Heart right ventricle (tissue), 16 donors: ENCODE data around the gene CROCC2. TPM values are rescaled to one million over a fixed set of nuclear protein-coding genes. Genes with fewer than 3 reads are reported as not detected.
A peak's percentile ranks its signal among the peaks of the same experiment; 100 is the strongest.

ENCODE experiments used
- ATAC-seq, 8 donors: fragments of 200-7000 bp; cut with Tn5 transposase; one replicate each; pipeline ENCODE4 v1.9.1; 2020; ENCODE audit warnings: mild to moderate bottlenecking in 8 of 8, moderate library complexity in 8 of 8, moderate number of reproducible peaks in 1 of 8
- DNase-seq, 2 donors: peaks; one replicate each; pipeline ENCODE4 v3.0.0-alpha.2; 2020
- H3K27ac ChIP-seq, 10 donors: fragments of 200-600 bp; sonication (generic) in 2 of 10; one replicate each; pipeline versions ENCODE4 v1.5.0 to v1.8.0; 2020 to 2022; ENCODE audit warnings: mild to moderate bottlenecking in 3 of 10
- H3K27me3 ChIP-seq, 7 donors: fragments of 200-600 bp; one replicate each; pipeline ENCODE4 v1.8.0; 2021 to 2022; ENCODE audit warnings: mild to moderate bottlenecking in 2 of 7
- H3K36me3 ChIP-seq, 9 donors: fragments of 200-600 bp; sonication (generic) in 1 of 9; one replicate each; pipeline versions ENCODE4 v1.5.0 to v1.8.0; 2020 to 2022; ENCODE audit warnings: mild to moderate bottlenecking in 2 of 9
- H3K4me1 ChIP-seq, 9 donors: fragments of 200-600 bp; sonication (generic) in 1 of 9; one replicate each; pipeline versions ENCODE4 v1.5.0 to v1.8.0; 2020 to 2022; ENCODE audit warnings: mild to moderate bottlenecking in 4 of 9
- H3K4me3 ChIP-seq, 10 donors: fragments of 200-600 bp; sonication (generic) in 2 of 10; one replicate each; pipeline versions ENCODE4 v1.5.0 to v1.8.0; 2020 to 2022; ENCODE audit warnings: mild to moderate bottlenecking in 7 of 10, moderate library complexity in 2 of 10
- H3K9me3 ChIP-seq, 11 donors: fragments of 200-600 bp in 10 of 11; sonication (generic) in 2 of 11; one replicate each; pipeline versions ENCODE4 v1.5.0 to v1.8.0; 2013 to 2022; ENCODE audit warnings: mild to moderate bottlenecking in 2 of 11, control low read depth in 1 of 11, moderate library complexity in 1 of 11
- WGBS, 2 donors: extraction: QIAGEN DNeasy Blood & Tissue Kit; methylation state at CpG; one replicate each; pipeline ENCODE4 v1.1.7; 2013; ENCODE audit warnings: inconsistent platforms in 1 of 2; 5-methylcytosine and 5-hydroxymethylcytosine counted together
- intact Hi-C, 10 donors: fragments of 100-400 bp; cut with DNase I; formaldehyde crosslinking; loops; one replicate each; pipeline versions ENCODE4 v1.11.1 to v1.14.2; 2022
- polyA plus RNA-seq, 2 donors: library from polyadenylated mRNA; stranded (reverse); fragments of 200-250 nt; gene quantifications; one replicate each; pipeline ENCODE4 v1.2.3, GENCODE V29; 2013
- total RNA-seq, 10 donors: library from RNA; stranded (reverse); fragmentation: NEBNext Ultra II Directional in 3 of 10; extraction: Animal tissue kit (Norgen Biotek cat#: 25700) in 3 of 10; gene quantifications; one replicate each; pipeline versions ENCODE4 v1.2.1 to v1.2.4, GENCODE V29; 2021 to 2023
- TF ChIP-seq, protein P1 (sequence below), 9 donors: fragments of 200-600 bp; sonication (generic) in 2 of 9; IDR thresholded peaks; one replicate each; pipeline versions ENCODE4 v1.5.0 to v1.8.0; 2021 to 2022; ENCODE audit warnings: antibody characterized with exemption in 9 of 9, mild to moderate bottlenecking in 5 of 9, moderate library complexity in 1 of 9
- donor health status: Arrhythmogenic right ventricular cardiomyopathy.
- donor health status: ischemic (EF 13 %, LVEDD 7.1; RV severe dilation, severe dysfunction).
- donor health status: healthy with polysubstance abuse.
- donor health status: DM: no; HTN: yes; CAD: no.
- donor health status: DM: no; HTN: no; CAD: no.
- donor health status: ischemic (EF 25% LVEDD 6.9; RV normal size, moderate dysfunction).
- donor health status: ischemic (EF 25% LVEDD 5.7; RV mildly dilated, moderate dysfunction).
- donor health status: healthy.
- donor health status: DM: yes; HTN: yes; CAD: no.
- donor health status: Ischemic cardiomyopathy.
- donor health status: ischemic (EF 35%, LVEDD 5.7; RV mildly dilated, moderate dysfunction).
- donor health status: nonischemic (EF 11% LVEDD 7.7; RV severe dilation, severe dysfunction).
- donor health status: DM: yes; HTN: yes; CAD: no.
- donor health status: PGD.
- donor health status: ischemic (EF 29% LVEDD 5.4; RV normal size, mild dysfunction).
- donor health status: nonischemic (EF 23%, LVEDD 6.1; RV moderate dilation, normal function).

The CROCC2 gene
- total and polyA plus RNA-seq, 12 donors, result 0.06 TPM; not detected in 11

DNA sequence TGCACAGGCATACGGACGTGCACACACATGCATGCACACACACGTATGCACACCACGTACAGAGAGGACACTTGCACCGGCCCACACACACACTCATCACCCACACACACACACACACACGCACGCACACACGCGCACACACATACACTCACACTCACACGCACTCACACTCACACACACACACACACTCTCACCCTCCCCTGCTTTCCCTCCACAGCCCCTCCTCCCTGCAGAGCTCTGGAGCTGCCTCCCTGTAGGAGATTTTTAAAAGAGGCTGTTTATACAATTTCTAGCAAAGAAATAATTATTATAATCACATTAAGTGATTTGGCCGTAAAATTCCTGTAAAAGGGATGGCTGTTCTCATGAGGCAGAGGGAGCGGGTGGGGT lies 55.8 kb downstream of the CROCC2 start:
- H3K36me3 ChIP-seq, result no peaks in the 10 kb centered on the region
- no peak overlapping the region for H3K27ac ChIP-seq
- no peaks in the 10 kb centered on the region for H3K27me3 ChIP-seq
- 62 to 73% methylated on average over 12 of the region's 12 CpGs for WGBS, 2 donors
- TF ChIP-seq, protein P1, sequence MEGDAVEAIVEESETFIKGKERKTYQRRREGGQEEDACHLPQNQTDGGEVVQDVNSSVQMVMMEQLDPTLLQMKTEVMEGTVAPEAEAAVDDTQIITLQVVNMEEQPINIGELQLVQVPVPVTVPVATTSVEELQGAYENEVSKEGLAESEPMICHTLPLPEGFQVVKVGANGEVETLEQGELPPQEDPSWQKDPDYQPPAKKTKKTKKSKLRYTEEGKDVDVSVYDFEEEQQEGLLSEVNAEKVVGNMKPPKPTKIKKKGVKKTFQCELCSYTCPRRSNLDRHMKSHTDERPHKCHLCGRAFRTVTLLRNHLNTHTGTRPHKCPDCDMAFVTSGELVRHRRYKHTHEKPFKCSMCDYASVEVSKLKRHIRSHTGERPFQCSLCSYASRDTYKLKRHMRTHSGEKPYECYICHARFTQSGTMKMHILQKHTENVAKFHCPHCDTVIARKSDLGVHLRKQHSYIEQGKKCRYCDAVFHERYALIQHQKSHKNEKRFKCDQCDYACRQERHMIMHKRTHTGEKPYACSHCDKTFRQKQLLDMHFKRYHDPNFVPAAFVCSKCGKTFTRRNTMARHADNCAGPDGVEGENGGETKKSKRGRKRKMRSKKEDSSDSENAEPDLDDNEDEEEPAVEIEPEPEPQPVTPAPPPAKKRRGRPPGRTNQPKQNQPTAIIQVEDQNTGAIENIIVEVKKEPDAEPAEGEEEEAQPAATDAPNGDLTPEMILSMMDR (IDR thresholded peaks at IDR 0.05), result no peak
- no peaks in the 10 kb centered on the region for H3K9me3 ChIP-seq
- intact Hi-C loops, result no loop called here
- H3K4me3 ChIP-seq, result no peak overlapping the region
- no peak for ATAC-seq
- peaks cover 5 to 58% (median 44%) of the 10 kb centered on the region in 9 donors for H3K4me1 ChIP-seq
- DNase-seq, result no peak

DNA sequence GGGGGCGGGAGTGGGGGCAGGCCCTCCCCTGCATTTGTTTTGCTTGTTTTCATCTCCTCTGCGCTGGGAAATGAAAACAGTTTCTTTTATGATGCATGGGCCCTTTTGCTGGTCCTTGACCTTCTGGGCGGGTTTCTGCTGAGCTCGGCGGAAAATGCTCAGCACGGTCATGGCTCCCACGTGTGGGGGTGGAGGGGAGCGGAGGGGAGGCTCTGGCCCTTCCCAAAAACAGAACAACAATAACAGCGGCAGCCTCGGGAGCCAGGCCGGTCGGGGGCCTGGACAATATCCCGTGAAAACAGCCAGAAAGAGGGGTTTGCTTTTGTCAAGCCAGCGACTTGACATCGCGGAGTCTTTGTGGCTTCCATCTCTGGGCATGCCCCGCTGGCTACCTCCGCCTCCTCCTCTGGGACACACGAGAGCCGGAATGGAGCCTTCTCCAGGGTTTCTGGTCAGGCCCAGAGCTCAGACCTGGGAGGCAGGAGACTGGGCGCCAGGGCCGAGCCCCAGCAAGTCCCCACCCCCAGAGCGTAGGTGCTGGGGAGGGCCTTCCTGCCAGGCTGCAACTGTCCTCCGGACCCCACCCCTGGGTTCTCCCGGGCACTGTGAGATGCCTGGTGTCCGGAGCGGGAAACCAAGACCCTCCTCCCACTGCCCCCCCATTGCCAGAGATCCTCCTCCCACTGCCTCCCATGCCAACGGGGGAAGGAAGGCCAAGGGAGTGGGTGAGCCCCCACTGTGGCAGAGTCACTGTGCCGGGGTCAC lies 56.3 kb downstream of the CROCC2 start:
- TF ChIP-seq, protein P1 (IDR thresholded peaks at IDR 0.05), result no peak
- ATAC-seq (peak in 5 of 8 donors; percentile 15 to 52 (median 36)), DNase-seq (peak in 1 of 2 donors; percentile 44)
- H3K4me3 ChIP-seq, result peak overlapping the region in 1 of 10 donors; percentile 1
- peak overlapping the region in 2 of 10 donors; percentile 3 to 66 for H3K27ac ChIP-seq
- H3K4me1 ChIP-seq, result peaks cover 5 to 58% (median 44%) of the 10 kb centered on the region in 9 donors
- H3K27me3 ChIP-seq, result no peaks in the 10 kb centered on the region
- no peaks in the 10 kb centered on the region for H3K9me3 ChIP-seq
- intact Hi-C loops, result no loop called here
- WGBS, 2 donors, result 59 to 61% methylated on average over 29 of the region's 29 CpGs
- no peaks in the 10 kb centered on the region for H3K36me3 ChIP-seq

DNA sequence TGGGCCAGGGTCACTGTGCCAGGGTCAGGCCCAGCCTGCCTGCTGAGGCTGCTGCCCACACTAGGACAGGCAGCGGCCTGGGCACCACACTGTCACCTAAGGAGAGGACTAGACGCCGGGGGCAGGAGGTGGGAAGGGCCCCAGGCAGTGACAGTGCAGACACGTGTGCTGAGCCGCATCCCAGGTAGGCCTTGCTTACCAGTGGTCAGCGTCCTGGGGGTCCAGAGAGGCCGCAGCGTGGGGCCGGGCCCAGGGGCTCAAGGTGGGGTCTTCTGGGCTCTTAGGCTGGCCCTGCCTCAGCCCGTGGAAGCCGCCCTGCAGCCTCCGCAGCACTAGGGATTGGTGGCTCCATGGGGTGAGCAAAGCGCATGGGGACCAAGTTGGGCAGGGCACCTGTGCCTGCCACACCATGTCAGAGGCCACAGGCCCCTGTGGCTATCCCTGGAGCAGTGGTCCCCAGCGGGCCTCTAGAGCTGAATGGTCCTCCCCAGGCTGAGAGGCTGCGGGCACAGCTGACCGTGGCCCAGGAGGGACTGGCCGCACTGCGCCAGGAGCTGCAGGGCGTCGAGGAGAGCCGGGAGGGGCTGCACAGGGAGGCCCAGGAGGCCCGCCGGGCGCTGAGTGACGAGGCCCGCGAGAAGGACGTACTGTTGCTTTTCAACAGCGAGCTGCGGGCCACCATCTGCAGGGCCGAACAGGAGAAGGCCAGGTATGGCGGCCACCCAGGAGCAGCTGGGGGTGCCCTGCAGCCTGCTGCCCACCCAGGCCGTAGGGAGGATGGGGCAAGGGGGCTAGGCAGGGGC lies 57.1 kb downstream of the CROCC2 start:
- no peak for ATAC-seq
- no peaks in the 10 kb centered on the region for H3K9me3 ChIP-seq
- peaks cover 5 to 51% (median 39%) of the 10 kb centered on the region in 9 donors for H3K4me1 ChIP-seq
- H3K27ac ChIP-seq, result peak overlapping the region in 1 of 10 donors; percentile 66
- intact Hi-C loops, result no loop called here
- no peaks in the 10 kb centered on the region for H3K36me3 ChIP-seq
- WGBS, 2 donors, result 94% methylated on average over 30 to 33 of the region's 33 CpGs
- DNase-seq, result peak in 1 of 2 donors; percentile 2
- H3K27me3 ChIP-seq, result no peaks in the 10 kb centered on the region
- TF ChIP-seq, protein P1 (IDR thresholded peaks at IDR 0.05), result no peak
- no peak overlapping the region for H3K4me3 ChIP-seq

DNA sequence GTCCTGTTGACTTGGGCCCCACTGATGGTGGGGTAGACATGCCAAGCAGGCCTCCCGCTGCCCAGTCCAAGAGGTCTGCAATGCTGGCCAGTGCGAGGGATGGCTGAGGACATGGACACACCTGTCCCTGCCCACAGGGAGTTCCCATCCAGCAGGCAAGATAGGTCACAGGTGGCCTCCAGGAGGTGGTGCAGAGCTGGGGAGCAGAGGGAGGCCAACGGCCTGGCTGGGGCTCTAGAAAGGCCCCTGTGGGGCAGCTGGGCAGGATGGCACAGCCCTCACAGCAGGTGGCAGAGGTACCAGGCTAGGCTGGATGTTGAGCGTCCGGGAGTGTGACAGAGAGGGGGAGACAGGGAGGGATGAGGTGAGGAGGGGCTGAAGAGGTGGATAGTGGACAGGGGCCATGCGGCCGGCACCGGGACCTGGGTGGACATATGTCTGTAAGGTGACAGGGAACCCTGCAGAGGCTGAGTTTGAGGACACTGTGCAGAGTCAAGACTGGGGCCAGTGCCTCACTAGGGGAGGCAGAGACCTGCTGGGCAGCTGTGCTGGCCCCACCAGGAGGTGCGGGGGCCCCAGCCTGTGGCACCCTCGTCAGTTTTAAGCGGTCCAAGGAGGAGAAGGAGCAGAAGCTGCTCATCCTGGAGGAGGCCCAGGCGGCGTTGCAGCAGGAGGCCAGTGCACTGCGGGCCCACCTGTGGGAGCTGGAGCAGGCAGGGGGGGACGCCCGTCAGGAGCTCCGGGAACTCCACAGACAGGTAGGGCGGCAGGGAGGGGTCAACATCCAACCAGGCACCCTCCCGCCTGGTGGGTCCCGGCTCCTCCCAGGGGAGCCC lies 58.0 kb downstream of the CROCC2 start:
- peaks cover 5 to 48% (median 38%) of the 10 kb centered on the region in 9 donors for H3K4me1 ChIP-seq
- DNase-seq (peak in 1 of 2 donors; percentile 3), ATAC-seq (no peak)
- intact Hi-C loops, result no loop called here
- no peaks in the 10 kb centered on the region for H3K27me3 ChIP-seq
- no peaks in the 10 kb centered on the region for H3K9me3 ChIP-seq
- H3K4me3 ChIP-seq, result no peak overlapping the region
- H3K27ac ChIP-seq, result no peak overlapping the region
- TF ChIP-seq, protein P1 (IDR thresholded peaks at IDR 0.05), result no peak
- H3K36me3 ChIP-seq, result no peaks in the 10 kb centered on the region
- 97% methylated on average over 20 of the region's 20 CpGs for WGBS, 2 donors
